ENCODE data around the gene C1QTNF7.

DNA sequence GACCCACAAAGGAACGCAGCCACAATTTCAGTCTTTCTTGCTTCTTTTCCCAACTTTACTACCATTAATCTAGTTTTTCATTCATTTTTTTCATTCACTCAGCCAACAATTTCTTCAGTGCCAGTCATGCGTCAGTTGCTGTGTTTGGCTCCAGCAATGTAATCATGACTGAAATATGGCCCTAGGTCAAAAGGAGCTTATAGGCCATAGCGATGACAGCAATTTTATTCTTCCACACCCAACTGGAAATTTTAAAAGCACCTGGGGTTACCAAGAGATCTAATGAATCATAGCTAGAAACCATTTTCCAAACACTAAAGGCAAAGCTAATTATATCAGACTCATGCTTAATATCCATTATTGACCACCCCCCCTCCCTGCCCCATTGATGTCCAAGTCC is 29.8 kb upstream of the C1QTNF7 start:
- TF ChIP-seq EZH2 (IDR thresholded peaks at IDR 0.05; ENCODE audit: insufficient read depth, poor library complexity, severe bottlenecking) (no peak), EZH2phosphoT487 (IDR thresholded peaks at IDR 0.05; ENCODE audit: insufficient read depth, low read depth) (no peak)
